ENCODE measurements around the gene TLK2.
"Not testable (repeated sequence)": the region's sequence is repeated elsewhere in the genome, so short reads cannot be mapped to it uniquely, and the experiment has no call there.

DNA sequence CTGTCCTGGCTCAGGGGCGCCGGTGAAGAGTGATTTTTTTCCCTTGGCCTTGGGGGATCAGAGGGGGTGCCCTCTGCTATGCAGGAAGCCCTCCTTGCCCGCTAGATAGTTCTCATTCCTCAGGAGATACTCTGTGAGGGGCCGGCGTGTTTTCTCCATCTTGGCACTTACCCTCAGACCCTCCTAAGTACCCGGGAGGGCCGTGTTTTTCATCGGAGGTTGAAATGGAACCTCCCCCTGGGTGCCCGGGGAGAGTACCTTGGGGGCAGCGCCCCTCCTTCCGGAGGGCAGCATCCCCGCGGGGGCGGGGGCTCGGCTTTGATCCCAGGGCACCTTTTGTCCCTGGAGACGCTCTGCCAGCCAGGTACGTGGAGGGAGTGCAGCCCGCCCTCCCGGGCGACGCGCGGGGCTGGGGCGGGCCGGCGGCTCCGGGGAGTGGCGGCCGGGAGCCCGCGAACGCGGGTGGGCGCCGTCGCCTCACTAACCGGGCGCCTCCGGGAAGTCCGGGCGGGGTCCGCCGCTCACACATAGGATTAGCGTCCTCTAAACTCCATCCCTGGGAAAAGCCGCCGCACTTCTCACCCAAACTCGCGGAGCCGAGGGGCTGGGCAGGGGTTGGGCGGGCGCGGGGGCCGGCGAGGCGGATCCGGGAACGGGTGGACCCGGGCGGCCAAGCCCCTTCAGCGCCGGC lies 762 bp upstream of the TLK2 start:
- TF ChIP-seq, protein P1, sequence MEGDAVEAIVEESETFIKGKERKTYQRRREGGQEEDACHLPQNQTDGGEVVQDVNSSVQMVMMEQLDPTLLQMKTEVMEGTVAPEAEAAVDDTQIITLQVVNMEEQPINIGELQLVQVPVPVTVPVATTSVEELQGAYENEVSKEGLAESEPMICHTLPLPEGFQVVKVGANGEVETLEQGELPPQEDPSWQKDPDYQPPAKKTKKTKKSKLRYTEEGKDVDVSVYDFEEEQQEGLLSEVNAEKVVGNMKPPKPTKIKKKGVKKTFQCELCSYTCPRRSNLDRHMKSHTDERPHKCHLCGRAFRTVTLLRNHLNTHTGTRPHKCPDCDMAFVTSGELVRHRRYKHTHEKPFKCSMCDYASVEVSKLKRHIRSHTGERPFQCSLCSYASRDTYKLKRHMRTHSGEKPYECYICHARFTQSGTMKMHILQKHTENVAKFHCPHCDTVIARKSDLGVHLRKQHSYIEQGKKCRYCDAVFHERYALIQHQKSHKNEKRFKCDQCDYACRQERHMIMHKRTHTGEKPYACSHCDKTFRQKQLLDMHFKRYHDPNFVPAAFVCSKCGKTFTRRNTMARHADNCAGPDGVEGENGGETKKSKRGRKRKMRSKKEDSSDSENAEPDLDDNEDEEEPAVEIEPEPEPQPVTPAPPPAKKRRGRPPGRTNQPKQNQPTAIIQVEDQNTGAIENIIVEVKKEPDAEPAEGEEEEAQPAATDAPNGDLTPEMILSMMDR (IDR thresholded peaks at IDR 0.05) = not testable (repeated sequence)
- not testable (repeated sequence) for TF ChIP-seq REST (IDR thresholded peaks at IDR 0.05; ENCODE audit: insufficient read depth in 1 of 2, low read depth in 2 of 2, low read length in 1 of 2)

Data from Panc1 (cell line).